22Rv1 (cell line): Measurements from ENCODE around the gene BCKDHB.

ENCODE experiments used
- ZFX ChIP-seq: fragments of 450-650 bp; IDR thresholded peaks from 2 replicates; pipeline ENCODE4 v1.6.1; 2017; ENCODE audit warnings: antibody characterized with exemption, borderline replicate concordance
- TF ChIP-seq, protein P1 (sequence below): fragments of 450-650 bp; IDR thresholded peaks from 2 replicates; pipeline ENCODE4 v1.5.1; 2017; ENCODE audit warnings: mild to moderate bottlenecking

DNA sequence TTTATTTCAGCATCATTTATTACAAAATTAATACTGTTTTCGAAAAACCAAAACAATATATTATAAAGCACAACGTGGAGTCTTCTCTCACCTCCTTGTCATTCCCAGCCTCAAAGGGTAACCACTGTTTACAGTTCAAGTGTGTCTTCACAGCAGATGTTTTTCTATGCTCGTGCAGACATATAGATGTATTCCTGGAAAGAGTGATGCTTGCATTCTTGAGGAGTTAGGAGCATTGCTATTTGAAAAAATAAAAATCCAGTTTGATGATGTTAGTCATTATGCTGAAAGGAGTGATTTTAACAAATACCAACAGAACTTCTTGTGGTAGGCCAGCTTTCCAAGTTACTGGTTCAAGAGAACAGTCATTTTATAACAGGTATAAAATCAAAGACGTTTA is 234.9 kb downstream of the BCKDHB start:
- TF ChIP-seq, protein P1, sequence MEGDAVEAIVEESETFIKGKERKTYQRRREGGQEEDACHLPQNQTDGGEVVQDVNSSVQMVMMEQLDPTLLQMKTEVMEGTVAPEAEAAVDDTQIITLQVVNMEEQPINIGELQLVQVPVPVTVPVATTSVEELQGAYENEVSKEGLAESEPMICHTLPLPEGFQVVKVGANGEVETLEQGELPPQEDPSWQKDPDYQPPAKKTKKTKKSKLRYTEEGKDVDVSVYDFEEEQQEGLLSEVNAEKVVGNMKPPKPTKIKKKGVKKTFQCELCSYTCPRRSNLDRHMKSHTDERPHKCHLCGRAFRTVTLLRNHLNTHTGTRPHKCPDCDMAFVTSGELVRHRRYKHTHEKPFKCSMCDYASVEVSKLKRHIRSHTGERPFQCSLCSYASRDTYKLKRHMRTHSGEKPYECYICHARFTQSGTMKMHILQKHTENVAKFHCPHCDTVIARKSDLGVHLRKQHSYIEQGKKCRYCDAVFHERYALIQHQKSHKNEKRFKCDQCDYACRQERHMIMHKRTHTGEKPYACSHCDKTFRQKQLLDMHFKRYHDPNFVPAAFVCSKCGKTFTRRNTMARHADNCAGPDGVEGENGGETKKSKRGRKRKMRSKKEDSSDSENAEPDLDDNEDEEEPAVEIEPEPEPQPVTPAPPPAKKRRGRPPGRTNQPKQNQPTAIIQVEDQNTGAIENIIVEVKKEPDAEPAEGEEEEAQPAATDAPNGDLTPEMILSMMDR: no peak
- TF ChIP-seq ZFX: no peak
